ENCODE measurements around the gene HES1.

The HES1 gene

DNA sequence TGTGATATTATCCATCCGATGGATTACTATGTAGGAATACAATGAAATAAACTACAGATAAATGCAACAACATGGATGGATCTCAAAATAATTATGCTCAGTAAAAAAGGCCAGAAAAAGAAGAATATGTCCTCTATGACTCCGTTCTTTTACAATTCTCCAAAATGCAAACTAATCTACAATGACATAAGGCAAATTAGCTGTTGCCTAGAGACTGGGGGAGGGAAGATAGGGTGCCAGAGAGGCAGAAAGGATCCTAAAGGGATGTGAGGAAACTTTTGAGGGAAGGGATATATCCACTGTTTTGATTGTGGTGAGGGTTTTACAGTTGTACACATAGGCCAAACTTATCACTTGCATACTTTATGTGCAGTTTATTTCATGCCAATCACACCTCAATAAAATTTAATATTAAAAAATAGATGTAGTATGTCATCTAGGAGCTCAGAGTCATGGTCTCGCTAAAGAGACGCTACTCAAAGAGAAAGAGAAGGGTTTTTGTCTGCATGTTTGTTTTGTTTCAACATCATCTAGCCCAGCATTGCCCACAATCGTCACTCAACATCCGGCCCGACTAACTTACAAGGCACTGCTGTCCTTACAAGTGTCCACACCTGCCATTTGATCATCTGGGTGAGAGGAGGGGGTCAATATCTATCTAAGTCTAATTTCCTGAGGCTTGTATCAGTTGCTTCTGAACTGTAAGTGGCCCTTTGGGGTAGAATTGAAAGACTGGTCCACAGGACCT is 29.5 kb downstream of the HES1 start:
- in situ Hi-C loops (cut with HindIII; ENCODE audit: low sequenced_read_pairs), result no loop called here

DNA sequence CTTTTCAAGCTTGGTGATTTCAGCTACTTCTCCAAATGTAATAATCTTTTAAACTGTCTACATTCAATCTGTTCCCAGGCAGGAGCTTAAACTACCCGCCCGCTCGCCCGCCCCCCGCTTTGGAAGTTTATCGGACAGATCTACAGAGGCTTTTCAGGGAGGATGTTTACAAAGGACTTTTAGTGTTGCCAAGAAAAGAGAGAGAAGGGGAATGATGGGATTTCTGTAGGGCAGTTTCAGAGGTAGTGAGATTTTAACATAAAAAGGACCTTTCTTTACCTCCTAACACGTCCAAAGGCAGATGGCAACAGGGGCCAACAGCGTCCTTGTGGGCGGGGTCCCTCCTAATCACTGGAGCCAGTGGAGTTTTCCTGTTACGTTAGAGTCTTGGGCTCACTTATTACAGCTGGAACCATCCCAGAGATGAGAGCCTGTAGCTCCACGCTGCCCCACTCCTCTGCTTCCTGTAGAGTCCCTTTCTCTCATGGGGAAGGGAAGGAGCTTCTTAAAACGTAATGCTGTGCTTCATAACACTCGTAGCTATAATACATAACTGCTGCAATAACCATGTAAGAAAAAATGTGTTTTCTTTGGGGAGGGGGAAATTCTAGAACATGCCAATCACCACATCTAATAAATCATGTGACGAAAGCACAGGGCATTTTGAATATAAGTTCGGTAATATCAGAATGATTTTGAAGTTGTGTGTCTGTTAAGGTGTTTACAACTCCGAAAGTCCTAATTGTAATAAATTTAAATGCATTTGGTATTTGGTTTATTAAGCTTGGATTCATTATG is 30.9 kb downstream of the HES1 start:
- in situ Hi-C loops (cut with HindIII; ENCODE audit: low sequenced_read_pairs), result no loop called here

GRCh38 chr3:194167480-194168282 is 31.7 kb downstream of the HES1 start:
- in situ Hi-C loops (cut with HindIII; ENCODE audit: low sequenced_read_pairs), result no loop called here

GRCh38 chr3:194168994-194169393 is 33.0 kb downstream of the HES1 start:
- in situ Hi-C loops (cut with HindIII; ENCODE audit: low sequenced_read_pairs), result no loop called here

- in situ Hi-C loops (cut with HindIII; ENCODE audit: low sequenced_read_pairs), result no loop called here
Measured at GRCh38 chr3:194169595-194169994, 33.6 kb downstream of the HES1 start.

DNA sequence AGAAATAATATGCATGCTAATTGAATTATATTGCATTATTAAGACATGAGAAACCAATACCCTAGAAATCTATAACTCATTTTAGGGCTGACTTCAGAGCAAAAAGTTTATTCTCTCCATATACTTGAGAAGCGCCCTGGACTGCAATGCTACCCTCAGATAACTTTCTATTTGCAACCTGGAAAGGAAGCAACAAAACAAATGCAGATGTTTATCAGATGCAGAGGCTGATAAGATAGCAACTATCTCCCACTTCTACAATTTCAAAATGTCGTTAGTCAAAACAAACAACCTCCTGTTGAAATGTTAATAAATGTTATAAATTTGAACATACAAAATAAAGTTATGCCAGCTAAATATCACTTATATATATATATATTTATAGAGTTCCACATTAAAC is 34.8 kb downstream of the HES1 start:
- in situ Hi-C loops (cut with HindIII; ENCODE audit: low sequenced_read_pairs), result no loop called here

GRCh38 chr3:194174406-194174805 is 38.5 kb downstream of the HES1 start:
- in situ Hi-C loops (cut with HindIII; ENCODE audit: low sequenced_read_pairs), result no loop called here

DNA sequence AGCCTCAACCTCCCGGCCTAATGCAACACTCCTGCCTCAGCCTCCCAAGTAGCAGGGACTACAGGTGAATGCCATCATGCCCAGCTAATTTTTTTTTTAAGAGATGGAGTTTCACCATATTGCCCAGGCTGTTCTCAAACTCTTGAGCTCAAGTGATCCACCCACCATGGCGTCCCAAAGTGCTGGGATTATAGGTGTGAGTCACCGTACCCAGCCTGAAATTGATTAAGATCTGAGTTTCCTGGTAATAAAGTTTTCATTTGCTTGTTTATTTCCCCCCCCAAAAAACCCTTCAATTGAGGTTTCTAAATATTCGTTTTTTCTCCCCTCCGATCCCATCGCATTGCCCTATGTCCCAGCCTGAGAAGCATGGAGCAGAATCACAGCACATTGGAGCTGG is 39.0 kb downstream of the HES1 start:
- in situ Hi-C loops (cut with HindIII; ENCODE audit: low sequenced_read_pairs), result no loop called here

DNA sequence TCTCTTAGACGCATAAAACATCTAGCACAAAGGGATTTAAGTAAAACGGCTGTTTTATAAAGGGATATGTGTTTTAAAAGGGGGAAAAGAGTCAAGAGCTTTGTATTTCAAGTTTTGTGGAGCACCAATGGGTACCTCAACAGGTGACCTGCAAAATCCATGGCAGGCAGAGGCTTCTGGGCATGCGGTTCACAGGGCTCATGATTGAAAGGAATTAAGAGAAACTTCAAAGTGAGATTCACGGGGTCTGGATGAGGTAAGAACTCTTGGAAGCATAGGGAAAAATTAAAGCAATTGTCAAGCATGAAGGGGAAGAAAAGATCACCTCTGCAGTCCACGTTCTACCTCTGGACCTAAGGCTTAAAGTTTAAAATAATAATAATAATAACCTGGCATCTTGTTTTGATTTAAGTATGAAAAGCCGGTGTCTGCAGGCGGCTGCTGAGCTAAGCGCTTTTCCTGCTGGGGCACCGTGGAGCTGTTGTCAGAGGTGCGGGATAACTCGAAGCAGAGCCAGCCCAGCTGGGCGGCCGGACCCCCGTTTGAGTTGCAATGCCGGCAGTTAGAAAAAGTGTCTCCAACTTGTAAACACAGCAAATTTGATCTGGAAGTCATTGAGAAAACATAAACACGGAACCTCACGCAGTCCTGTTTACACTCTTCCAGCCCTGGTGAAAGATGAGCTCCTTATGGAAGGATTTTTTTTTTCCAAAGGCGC is 40.5 kb downstream of the HES1 start:
- in situ Hi-C loops (cut with HindIII; ENCODE audit: low sequenced_read_pairs), result no loop called here

- in situ Hi-C loops (cut with HindIII; ENCODE audit: low sequenced_read_pairs), result no loop called here
Measured at GRCh38 chr3:194177141-194177540, 41.2 kb downstream of the HES1 start.

- in situ Hi-C loops (cut with HindIII; ENCODE audit: low sequenced_read_pairs), result no loop called here
Measured at GRCh38 chr3:194178128-194178527, 42.2 kb downstream of the HES1 start.

DNA sequence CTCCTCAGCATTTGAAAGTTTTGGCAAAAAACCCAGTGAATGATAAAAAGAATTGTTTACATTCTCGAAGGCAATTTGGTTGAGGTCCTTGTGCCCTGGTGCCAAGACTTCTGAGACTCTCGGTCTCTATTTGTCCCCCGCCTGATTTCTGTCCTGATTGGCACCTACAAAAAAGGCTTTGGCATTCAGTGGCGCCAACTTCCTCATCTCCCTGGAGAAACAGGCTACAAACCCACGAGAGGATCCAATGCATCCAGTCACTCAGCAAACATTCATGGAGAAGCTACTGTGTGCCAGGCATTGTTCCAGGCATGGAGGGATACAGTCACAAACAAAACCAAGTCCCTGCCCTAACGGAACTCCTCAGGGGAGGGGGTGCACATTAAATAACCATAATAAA is 42.7 kb downstream of the HES1 start:
- in situ Hi-C loops (cut with HindIII; ENCODE audit: low sequenced_read_pairs), result no loop called here

- in situ Hi-C loops (cut with HindIII; ENCODE audit: low sequenced_read_pairs), result no loop called here
Measured at GRCh38 chr3:194180570-194180969, 44.6 kb downstream of the HES1 start.

DNA sequence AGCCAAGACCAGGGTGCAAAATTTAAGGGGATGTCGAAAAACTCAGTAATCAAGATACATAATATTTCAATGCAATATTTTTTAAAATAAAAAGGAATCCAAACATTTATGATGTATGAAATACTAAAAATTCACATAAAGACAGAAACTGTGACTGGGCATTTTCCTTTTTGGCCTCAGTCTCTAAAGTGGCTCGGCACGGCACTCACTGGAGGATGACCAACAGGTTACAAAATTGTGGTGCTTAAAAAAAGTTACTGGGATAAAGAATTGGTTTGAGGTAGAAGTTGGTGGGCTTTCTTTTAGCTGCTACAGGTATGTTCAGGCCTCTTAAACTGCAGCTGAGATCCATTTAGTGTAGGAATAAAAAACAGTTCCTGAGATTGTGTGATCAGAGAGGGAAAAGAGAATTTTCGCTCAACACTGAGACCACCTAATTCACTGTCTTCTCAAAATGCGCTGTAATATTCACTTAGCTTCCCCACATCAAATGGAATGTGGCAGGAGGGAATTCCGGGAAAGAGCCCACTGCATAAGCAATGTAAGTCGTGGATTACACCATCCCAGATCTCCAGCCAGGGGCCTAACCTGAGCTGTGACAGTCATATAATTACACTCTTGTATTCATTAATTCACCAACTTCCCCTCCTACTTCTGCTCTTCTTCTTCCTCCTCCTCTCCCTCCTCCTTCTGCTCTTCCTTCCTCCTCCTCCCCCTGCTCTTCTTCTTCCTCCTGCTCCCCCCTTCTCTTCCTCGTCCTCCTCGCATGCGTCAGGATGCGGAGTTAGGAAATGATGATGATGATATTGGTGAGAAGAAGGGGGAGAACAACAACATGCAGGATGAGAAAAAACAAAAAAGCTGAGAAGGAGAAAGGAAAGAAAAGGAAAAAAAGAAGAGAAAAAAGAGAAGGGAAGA is 45.9 kb downstream of the HES1 start:
- in situ Hi-C loops (cut with HindIII; ENCODE audit: low sequenced_read_pairs), result no loop called here

GRCh38 chr3:194183271-194183670 is 47.3 kb downstream of the HES1 start:
- in situ Hi-C loops (cut with HindIII; ENCODE audit: low sequenced_read_pairs), result no loop called here

- in situ Hi-C loops (cut with HindIII; ENCODE audit: low sequenced_read_pairs), result no loop called here
Measured at GRCh38 chr3:194184265-194184751, 48.4 kb downstream of the HES1 start.

DNA sequence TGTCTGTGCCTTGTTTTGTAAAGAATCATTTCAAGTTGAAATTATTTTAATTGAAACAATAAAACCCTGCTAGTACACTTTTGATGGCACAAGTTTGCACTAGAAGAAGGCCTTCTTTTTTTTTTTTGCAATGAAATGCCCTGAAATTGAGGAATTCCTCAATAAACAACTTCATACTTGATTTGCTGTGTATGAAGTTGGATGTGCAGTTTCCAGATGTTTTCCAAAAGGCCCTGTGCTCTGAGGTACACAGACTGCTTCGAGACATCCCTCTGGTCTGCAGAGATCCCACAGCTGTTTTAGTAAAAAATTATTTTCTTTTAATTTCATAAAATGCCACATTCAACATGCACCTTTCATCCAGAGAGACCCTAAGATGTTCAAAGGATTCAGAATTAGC is 48.9 kb downstream of the HES1 start:
- in situ Hi-C loops (cut with HindIII; ENCODE audit: low sequenced_read_pairs), result no loop called here

- in situ Hi-C loops (cut with HindIII; ENCODE audit: low sequenced_read_pairs), result no loop called here
Measured at GRCh38 chr3:194185221-194185620, 49.3 kb downstream of the HES1 start.

- in situ Hi-C loops (cut with HindIII; ENCODE audit: low sequenced_read_pairs), result no loop called here
Measured at GRCh38 chr3:194187233-194187944, 51.4 kb downstream of the HES1 start.

Data from endothelial cell of hepatic sinusoid (primary cell).